Measurements from ENCODE around the gene ZNF358.
A peak's percentile ranks its signal among the peaks of the same experiment; 100 is the strongest.

ZNF358 gene

DNA sequence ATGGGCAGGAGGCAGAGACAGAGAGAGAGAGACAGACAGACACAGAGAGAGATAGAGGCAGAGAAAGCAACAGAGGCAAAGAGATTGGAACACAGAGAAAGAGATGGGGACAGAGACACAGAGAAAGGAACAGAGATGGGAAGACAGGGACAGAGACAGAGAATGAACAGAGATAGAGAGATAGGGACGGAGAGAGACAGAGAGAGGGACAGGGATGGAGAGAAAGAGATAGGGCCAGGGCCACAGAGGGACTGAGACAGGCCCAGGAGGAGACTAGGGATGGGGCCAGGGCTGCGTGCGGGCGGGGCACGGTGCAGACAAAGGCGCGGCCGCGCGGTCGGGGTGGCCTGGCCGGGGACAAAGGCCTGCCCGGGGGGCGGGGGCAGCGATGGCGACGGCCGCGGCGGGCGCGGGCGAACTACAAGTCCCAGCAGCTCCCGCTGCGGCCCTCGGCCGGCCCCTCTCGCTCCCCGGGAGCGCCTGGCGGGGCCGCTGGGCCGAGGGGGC, at the start of gene ZNF358:
Gene ZNF358 (plus strand): TSS at position 459 of the 507 bp plus-strand sequence. CDS start 3,140 bp downstream, outside the sequence.
- DNase-seq, result peak; percentile 81

DNA sequence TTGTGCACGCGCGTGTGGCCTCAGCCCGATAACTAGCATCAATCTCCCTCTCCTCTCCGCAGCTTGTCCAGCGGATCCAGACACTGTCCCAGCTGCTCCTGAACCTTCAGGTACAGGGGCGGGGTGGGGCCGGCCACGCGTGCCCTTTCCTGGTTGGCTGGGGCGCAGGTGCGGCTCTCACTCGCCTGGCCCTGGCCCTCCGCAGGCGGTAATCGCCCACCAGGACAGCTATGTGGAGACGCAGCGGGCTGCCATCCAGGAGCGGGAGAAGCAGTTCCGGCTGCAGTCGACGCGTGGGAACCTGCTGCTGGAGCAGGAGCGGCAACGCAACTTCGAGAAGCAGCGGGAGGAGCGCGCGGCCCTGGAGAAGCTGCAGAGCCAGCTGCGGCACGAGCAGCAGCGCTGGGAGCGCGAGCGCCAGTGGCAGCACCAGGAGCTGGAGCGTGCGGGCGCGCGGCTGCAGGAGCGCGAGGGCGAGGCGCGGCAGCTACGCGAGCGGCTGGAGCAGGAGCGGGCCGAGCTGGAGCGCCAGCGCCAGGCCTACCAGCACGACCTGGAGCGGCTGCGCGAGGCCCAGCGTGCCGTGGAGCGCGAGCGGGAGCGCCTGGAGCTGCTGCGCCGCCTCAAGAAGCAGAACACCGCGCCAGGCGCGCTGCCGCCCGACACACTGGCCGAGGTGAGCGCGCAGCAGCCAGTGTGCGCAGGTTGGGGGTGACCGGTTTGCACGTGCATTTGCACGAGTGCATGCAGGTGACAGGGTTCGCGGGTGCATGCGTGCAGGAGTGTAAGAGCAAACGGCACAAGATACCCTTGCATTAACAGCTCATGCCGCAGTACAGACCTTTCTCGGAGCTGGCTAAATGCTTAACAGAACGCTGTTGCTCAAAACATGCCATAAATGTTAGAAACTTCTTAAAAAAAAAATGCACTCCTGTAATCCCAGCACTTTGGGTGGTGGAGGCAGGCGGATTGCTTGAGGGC, 48.6 kb upstream of the ZNF358 start:
- DNase-seq, result no peak

DNA sequence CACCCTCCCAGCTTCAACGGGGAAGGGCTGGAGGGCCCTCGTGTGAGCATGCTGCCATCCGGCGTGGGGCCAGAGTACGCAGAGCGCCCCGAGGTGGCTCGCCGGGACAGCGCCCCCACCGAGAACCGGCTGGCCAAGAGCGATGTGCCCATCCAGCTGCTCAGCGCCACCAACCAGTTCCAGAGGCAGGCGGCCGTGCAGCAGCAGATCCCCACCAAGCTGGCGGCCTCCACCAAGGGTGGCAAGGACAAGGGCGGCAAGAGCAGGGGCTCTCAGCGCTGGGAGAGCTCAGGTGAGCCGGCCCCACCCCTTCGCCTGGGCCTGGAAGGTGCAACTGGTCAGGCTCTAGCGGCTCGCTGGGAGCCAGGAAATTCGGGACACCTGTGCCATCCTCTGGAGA, 47.1 kb upstream of the ZNF358 start:
- no peak for DNase-seq

GRCh38 chr19:7469669-7470285, 46.1 kb upstream of the ZNF358 start:
- DNase-seq, result no peak

GRCh38 chr19:7470540-7471305, 45.2 kb upstream of the ZNF358 start:
- no peak for DNase-seq

GRCh38 chr19:7471696-7472615, 43.9 kb upstream of the ZNF358 start:
- DNase-seq, result no peak

GRCh38 chr19:7475665-7476064, 40.2 kb upstream of the ZNF358 start:
- DNase-seq, result no peak

GRCh38 chr19:7476241-7476640, 39.7 kb upstream of the ZNF358 start:
- DNase-seq, result no peak

DNA sequence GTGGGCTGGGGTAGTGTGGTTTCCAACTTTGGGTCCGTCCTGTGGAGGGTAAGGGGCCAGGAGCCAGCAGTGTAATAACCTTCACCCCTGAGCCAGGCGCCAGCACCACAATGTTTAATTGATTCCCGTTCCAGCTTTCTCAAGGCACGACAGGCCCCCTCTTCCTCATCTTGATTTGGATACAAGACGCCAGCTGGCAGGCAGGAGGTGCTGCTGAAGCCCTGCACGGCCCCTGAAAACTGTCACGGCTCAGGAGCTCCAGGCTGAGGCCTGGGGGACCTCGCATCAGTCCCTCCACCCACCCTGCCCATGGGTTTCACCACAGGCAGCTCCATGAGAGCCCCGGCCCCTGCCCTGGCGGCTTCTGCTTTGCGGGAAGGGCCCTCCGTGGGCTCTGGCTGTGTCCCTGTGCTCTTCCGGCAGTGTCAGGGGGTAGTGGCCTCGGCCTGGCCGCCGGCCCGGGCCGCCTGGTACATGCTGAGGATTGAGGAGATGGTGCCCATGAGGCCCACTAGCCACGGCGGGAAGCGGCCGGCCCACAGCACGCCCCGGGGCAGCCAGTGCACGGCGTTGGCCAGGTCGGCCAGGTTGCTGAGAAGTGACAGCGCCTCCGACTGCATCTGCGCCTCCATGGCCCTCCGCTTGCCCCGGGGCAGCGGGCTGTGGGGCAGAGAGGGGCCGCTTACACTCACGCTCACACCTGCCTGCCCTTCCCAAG, 39.0 kb upstream of the ZNF358 start:
- DNase-seq, result no peak

DNA sequence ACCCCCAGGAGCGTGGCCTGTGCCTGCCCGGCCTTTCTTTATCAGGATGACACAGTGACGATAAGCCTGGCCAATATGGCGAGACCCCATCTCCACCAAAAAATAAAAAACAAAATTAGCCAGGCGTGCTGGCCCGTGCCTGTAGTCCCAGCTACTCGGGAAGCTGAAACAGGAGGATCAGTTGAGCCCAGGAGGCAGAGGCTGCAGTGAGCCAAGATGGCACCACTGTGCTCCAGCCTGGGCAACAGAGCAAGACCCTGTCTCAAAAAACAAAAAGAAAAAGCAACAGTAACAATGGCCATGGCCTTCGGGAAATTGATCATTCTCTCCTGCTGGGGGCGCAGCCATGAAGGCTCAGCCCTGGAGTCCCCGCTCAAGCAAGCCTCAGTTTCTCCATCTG, 38.1 kb upstream of the ZNF358 start:
- no peak for DNase-seq

- no peak for DNase-seq
Measured at GRCh38 chr19:7478173-7478842, 37.6 kb upstream of the ZNF358 start.

GRCh38 chr19:7478843-7479227, 37.1 kb upstream of the ZNF358 start:
- no peak for DNase-seq

DNA sequence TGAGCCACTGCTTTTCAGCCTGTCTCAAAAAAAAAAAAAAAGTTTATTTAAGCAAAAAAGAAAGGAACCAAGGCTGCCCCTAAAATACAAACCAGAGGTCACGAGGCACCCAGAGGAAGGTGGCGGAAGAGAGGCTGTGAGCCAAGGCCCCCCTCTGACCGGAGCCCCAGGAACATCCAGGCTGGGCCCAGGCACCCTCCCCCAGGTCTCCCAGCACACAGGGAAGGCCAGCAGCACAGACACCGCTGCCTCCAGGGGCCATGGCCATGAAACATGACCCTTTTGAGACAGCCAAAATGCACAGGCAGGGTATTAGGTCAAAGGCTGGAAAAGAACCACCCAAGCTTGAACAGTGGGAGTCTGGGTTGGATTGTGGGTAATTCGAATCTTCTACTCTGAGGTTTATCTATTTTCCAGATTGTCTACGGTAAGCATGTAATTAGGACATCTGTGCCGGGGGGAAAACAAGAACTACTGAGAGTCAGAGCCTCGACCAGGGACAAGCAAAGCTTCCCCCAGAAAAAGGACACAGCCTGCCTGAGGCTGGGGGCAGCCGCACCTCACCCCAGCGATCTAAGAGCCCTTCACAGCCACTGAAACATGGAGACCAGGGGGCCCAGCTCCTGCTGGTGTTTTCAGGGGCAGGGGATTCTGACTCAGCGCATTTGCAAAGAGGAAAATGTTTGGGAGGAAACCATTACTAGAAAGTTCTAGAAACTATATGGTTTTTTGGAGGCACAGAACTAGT, 35.5 kb upstream of the ZNF358 start:
- DNase-seq, result no peak

DNA sequence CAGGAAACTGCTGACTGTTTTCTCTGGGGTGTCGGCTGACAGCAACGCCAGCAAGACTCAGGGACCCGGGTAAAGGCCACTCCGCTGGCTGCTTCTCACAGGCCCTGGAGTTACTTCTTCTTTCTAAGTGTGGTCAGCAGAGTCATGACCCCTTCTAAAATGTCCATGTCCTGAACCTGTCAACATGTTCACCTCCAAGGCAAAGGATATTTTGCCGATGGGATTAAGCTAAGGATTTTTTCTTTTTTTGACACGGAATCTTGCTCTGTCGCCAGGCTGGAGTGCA, 35.0 kb upstream of the ZNF358 start:
- DNase-seq, result no peak

DNA sequence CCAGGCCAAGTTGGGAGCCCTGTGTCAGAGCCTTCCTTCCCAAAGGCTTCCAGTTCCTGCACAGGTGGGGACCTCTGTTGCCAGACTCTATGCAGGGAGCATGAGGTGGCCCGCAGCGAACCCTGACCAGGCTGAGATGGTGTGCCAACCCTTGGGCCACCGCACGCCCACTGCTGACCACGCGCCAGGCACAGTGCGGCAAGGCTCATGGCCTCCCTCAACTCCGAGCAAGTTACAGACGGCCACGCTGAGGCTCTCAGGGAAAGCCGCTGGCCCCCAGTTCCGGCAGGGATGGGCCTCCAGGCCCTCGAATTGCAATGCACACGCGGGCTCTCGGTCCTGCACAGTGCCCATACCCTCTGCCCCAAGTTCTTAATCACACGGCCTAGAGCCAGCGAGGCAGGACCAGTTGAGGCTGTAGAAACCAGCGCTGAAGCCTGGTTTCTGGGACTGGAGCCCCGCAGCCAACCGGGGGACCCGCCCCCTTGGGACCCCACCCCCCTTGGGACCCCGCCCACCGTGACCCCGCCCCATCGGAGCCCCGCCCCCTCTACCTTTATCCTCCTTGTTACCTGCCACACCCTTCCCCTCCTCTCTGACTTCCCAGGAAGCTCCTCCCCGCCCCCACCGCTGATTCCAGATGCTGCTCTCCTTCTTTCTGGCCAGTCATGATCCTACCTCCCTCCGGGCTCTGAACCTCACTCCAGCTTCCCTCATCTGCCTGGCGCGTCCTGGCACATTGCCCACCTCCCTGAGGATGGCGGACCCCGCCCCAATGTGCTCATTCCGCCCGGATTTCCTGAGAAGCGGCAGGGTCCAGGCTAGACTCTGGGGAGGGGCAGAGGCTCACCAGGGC, 33.1 kb upstream of the ZNF358 start:
- DNase-seq, result no peak

DNA sequence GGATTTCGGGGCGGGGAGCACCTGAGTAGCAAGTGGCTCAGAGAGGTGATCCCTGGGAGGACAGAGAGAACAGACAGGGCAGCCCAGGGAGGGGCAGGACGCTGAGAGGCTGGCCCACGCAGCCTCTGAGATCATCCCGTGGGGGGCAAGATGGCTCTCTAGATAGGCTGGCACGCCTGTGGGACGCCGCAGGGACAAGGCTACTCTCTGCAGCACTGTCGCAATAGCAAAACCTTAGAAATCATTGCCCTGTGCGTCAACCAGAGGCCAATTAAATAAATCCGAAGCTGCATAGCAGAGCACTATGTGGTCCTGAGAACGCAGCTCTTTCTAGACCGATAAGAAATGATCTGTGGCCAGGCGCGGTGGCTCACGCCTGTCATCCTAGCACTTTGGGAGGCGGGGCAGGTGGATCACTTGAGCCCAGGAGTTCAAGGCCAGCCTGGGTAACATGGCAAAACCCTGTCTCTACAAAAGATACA, 32.1 kb upstream of the ZNF358 start:
- DNase-seq, result no peak

DNA sequence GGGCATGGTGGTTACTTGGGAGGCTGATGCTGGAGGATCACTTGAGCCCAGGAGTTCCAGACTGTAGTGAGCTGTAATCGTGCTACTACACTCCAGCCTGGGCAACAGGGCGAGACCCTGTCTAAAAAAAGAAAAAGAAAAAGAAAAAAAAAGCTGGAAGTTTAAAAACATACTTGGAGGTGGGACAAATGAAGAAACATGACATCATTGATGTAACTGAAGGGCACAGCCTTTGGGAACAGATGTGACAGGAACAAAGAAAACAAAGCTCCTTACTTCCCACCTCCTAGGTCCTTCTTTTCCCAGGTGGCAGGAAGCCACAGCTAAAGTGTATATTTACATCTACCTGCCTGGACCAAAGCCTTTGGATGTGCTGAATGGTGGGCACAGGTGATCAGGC, 29.0 kb upstream of the ZNF358 start:
- DNase-seq, result no peak

DNA sequence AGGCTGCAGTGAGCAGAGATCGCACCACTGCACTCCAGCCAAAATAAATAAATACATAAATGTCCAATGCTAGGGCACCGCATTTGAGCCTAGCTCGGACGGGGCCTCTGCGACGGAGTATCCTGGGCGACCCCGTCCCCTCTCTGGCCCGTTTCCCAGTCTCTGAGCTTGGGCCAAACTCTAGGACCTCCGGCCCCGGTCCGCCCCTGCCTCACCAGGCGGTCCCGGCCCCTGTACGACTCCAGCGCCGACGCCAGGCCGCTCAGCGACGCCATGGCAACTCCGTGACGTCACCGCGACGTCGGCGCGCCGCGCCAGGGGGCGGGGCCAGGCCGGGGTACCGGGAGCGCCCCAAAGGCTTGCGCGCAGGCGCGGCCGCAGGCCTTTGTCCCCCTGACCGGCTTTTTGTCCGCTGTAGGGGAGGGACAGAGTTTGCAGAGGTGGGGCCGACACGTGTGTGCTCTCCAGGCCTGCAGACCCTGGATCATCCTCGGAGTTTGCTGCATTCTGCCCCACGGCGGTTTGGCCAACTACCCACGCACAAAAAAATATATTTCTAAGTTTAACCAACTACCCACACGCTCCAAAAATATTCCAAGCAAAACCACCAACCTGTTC, 27.1 kb upstream of the ZNF358 start, which contains the start of gene PEX11G:
Gene PEX11G (minus strand): TSS at position 300 of the 618 bp plus-strand sequence. CDS start 25 bp downstream, at position 275.
- peak; percentile 96 for DNase-seq

Data from retina (tissue), 1 donor.